Measurements from ENCODE around the gene RUNDC1. TPM values are rescaled to one million over a fixed set of nuclear protein-coding genes. Genes with fewer than 3 reads are reported as not detected.

The RUNDC1 gene
- polyA plus RNA-seq, 1 experiment, result 12.9 TPM

DNA sequence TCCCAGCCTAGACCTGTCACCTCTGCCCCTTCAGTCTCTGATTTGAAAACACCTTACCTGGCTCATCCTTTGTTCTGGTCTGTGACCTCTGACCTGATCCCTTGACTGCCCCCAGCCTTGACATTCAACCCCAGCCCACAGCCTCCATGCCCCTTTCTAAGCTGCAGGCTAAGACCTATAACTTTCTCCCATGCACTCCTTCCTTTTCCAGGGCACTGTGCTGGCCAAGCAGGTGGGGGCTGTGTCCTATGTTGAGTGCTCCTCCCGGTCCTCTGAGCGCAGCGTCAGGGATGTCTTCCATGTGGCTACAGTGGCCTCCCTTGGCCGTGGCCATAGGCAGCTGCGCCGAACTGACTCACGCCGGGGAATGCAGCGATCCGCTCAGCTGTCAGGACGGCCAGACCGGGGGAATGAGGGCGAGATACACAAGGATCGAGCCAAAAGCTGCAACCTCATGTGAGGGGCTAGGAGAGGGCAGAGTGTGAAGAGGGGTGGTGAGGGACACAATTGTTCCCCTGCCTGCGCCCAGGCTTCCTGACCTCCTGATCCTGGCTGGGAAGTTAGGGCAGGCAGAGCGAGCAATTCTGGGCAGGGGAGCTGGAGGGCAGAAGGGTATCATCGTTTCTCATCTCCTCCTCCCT, 48.0 kb downstream of the RUNDC1 start:
- DNase-seq (ENCODE audit: low read depth), result no peak
- H3K27me3 ChIP-seq (ENCODE audit: control insufficient read depth, insufficient read depth, low read length), result peaks cover 2% of the 10 kb centered on the region; the same call in 1 of the 2 replicates
- H3K4me3 ChIP-seq (ENCODE audit: low read depth, low read length), result no peak overlapping the region
- TF ChIP-seq, protein P1, sequence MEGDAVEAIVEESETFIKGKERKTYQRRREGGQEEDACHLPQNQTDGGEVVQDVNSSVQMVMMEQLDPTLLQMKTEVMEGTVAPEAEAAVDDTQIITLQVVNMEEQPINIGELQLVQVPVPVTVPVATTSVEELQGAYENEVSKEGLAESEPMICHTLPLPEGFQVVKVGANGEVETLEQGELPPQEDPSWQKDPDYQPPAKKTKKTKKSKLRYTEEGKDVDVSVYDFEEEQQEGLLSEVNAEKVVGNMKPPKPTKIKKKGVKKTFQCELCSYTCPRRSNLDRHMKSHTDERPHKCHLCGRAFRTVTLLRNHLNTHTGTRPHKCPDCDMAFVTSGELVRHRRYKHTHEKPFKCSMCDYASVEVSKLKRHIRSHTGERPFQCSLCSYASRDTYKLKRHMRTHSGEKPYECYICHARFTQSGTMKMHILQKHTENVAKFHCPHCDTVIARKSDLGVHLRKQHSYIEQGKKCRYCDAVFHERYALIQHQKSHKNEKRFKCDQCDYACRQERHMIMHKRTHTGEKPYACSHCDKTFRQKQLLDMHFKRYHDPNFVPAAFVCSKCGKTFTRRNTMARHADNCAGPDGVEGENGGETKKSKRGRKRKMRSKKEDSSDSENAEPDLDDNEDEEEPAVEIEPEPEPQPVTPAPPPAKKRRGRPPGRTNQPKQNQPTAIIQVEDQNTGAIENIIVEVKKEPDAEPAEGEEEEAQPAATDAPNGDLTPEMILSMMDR (IDR thresholded peaks at IDR 0.05; ENCODE audit: insufficient read depth, low read depth, low read length), result no peak
- no peaks in the 10 kb centered on the region for H3K36me3 ChIP-seq (ENCODE audit: control insufficient read depth, insufficient read depth, low read length)
- POLR2A ChIA-PET, result no interaction called here
- CTCF ChIA-PET, result no interaction called here

GRCh38 chr17:43030137-43030767, 49.9 kb downstream of the RUNDC1 start:
- no peaks in the 10 kb centered on the region for H3K36me3 ChIP-seq (ENCODE audit: control insufficient read depth, insufficient read depth, low read length)
- no peaks in the 10 kb centered on the region for H3K27me3 ChIP-seq (ENCODE audit: control insufficient read depth, insufficient read depth, low read length)
- no peak for DNase-seq (ENCODE audit: low read depth)
- POLR2A ChIA-PET, result interaction anchor here (0.6 to 0.7 kb wide), 2 partner anchors 285 to 330 kb away, joined by 3 to 10 read pairs; no protein-coding TSS in a partner anchor
- H3K4me3 ChIP-seq (ENCODE audit: low read depth, low read length), result no peak overlapping the region
- TF ChIP-seq, protein P1 (IDR thresholded peaks at IDR 0.05; ENCODE audit: insufficient read depth, low read depth, low read length), result no peak
- CTCF ChIA-PET, result no interaction called here

DNA sequence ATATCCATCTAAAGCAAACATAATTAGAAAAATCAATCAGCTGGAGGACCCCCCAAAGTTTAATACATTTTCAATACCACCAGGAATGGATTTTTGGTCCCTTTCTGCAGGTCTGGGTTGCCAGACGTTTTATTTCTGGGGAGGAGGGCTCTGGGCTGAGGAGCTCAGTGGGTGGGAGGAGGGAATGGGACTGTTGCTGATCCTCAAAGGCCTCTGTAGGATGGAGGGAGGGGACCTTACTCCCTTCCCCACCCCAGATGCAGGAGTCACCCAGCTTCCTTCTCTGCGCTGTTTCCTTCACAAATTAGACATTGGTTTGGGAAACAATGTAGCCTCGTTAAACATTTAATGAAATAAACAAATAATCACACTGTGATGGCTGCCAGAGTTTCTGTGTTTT, 51.3 kb downstream of the RUNDC1 start:
- CTCF ChIA-PET, result interaction anchor here (1.2 kb wide), 1 partner anchor 34 kb away, joined by 3 read pairs; the partner anchor contains the start of gene RPL27
- no peaks in the 10 kb centered on the region for H3K36me3 ChIP-seq (ENCODE audit: control insufficient read depth, insufficient read depth, low read length)
- H3K4me3 ChIP-seq (ENCODE audit: low read depth, low read length), result no peak overlapping the region
- TF ChIP-seq, protein P1 (IDR thresholded peaks at IDR 0.05; ENCODE audit: insufficient read depth, low read depth, low read length), result no peak
- POLR2A ChIA-PET, result no interaction called here
- no peaks in the 10 kb centered on the region for H3K27me3 ChIP-seq (ENCODE audit: control insufficient read depth, insufficient read depth, low read length)
- no peak for DNase-seq (ENCODE audit: low read depth)

DNA sequence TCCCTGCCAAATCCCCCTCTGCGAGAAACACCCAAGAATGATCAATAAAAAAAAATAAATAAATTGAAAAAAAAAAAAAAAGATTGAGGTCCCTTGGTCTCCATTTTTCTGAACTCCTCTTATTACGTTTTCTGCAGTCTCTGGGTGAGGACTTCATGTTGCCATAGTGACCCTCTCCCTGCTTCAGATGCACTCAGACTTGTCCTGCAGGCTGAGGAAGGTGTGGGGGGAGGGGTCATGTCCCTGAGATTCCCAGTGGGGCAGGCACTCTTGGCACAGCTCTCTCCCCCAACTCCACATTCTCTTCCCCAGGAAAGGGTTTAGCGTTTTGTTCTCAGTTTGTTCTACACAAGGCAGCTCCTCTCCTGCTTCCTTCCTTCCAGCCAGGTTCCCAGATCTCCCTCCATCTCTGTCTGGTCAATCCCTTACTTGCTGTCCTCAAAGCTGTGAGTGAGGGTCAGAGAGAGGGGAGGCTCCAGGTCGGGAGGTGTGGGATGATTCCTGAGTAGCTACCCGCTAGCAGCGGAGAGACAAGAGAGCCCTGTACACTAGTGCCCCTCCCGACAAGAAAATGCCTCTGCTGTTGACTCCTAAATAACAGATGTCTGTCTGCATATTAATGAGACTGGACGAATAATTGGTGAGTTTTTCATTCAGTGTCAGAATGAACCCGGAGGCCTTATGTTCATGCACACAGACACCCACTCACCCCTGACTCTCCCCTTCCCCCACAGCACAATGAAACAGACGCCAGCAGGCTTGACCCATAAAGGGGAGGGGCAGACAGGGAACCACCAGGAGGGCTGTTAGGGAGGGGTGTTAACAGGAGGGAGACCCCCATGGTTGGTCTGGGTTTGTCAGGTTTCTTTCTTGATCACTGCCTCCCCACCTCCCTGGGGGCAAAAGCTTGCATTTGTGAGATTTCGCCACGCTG, 53.9 kb downstream of the RUNDC1 start:
- TF ChIP-seq, protein P1 (IDR thresholded peaks at IDR 0.05; ENCODE audit: insufficient read depth, low read depth, low read length), result no peak
- DNase-seq (ENCODE audit: low read depth), result no peak
- no peaks in the 10 kb centered on the region for H3K27me3 ChIP-seq (ENCODE audit: control insufficient read depth, insufficient read depth, low read length)
- no peak overlapping the region for H3K4me3 ChIP-seq (ENCODE audit: low read depth, low read length)
- no peaks in the 10 kb centered on the region for H3K36me3 ChIP-seq (ENCODE audit: control insufficient read depth, insufficient read depth, low read length)
- ChIA-PET POLR2A (interaction anchor here (0.7 kb wide), 1 partner anchor 334 kb away, joined by 4 read pairs; no protein-coding TSS in a partner anchor), CTCF (interaction anchor here (1.7 kb wide), 1 partner anchor 10 kb away, joined by 8 read pairs; no protein-coding TSS in a partner anchor)

DNA sequence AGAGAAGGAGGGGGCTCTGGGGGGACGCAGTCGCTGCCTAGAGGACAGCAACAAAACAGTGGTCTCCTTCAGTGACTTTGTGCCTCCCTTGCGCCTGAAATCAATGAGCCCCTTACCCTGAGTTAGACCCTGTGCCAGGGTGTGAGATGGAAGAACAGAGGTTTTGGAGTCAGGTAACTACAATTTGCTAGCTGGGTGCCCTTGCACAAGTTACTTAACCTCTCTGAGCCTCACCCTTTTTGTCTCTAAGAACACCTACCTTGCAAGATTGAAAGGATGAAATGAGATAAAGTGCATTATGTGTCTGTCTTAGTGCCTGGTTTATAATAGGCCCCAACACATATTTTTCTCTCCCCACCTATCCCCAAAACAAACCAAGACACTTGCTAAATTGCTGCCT, 54.5 kb downstream of the RUNDC1 start:
- TF ChIP-seq, protein P1 (IDR thresholded peaks at IDR 0.05; ENCODE audit: insufficient read depth, low read depth, low read length), result no peak
- ChIA-PET CTCF (interaction anchor here (1.7 kb wide), 1 partner anchor 10 kb away, joined by 8 read pairs; no protein-coding TSS in a partner anchor), POLR2A (no interaction called here)
- no peaks in the 10 kb centered on the region for H3K36me3 ChIP-seq (ENCODE audit: control insufficient read depth, insufficient read depth, low read length)
- DNase-seq (ENCODE audit: low read depth), result no peak
- H3K4me3 ChIP-seq (ENCODE audit: low read depth, low read length), result no peak overlapping the region
- no peaks in the 10 kb centered on the region for H3K27me3 ChIP-seq (ENCODE audit: control insufficient read depth, insufficient read depth, low read length)
